Activated CD4-positive, alpha-beta T cell treated with anti-CD3 and anti-CD28 coated beads, Interleukin-2, amount 50 U/mL, for 4 hours (primary cell): ENCODE measurements around the gene DDC.
"Not testable (repeated sequence)": the region's sequence is repeated elsewhere in the genome, so short reads cannot be mapped to it uniquely, and the experiment has no call there.

Experiments
- DNase-seq, 2 experiments: peaks; one replicate each; pipeline ENCODE4 v3.0.0-alpha.2; 2020

Gene DDC

DNA sequence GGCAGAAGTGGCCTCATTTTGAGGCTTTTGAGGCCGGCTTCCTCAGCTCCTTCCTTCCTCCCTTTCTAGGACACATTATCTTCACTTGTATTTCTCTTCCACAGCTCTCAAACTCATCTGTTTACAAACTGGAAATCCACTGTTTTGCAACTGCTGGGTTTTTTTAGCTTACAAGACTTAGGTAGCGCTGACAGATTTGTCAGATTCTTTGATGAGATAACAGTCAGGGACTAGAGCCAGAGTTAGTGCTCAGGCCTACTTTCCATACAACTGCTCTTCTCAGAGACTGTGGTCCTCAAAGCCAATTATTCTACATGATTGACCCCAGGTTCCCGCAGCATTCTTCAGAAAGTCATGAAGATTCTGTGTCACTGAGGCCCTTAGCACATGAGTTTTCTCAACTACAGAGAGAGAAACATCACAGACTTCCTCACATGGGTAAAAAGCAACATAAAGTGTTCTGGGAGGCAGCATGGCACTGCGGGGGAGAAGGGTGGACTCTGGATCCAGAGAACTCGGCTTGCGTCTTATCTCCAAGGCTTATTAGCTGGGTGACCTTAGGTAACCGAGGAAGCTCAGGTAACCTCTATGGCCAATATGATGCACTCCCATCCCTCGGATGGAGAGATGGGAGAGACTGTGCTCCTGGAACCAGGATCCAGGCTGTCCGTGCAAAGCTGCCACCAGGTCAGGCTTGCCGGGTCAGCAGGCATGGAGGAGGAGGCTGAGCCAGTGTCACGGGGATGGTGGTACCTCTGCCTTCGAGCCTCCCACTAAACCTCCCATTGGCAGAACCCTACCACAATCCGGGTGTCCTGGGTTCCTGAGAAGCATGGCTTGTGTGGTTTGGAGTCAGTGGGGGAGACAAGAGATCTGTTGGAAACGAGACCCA lies 10.5 kb downstream of the DDC start:
- no peak for DNase-seq

- DNase-seq: no peak
These were observed 11.2 kb downstream of the DDC start for GRCh38 chr7:50553973-50554372.

DNA sequence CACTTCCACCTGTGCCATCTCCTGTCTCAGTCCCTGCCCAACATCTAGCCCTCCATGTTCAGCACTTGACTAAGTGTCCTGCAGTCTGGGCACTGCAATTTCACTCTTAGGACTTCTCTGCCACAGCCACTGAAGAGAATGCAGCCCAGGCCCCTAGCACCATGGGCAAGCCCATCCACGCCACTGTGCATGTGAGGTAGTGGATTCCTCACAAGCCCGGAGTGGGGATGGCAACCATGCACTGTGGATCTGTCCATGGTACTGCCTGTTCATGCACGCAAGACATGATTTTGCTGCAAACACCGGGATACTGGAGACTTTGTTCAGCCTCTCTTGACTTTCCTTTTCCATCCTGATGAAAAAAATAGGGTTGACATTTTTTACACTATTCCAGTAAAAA lies 12.3 kb downstream of the DDC start:
- no peak for DNase-seq

DNA sequence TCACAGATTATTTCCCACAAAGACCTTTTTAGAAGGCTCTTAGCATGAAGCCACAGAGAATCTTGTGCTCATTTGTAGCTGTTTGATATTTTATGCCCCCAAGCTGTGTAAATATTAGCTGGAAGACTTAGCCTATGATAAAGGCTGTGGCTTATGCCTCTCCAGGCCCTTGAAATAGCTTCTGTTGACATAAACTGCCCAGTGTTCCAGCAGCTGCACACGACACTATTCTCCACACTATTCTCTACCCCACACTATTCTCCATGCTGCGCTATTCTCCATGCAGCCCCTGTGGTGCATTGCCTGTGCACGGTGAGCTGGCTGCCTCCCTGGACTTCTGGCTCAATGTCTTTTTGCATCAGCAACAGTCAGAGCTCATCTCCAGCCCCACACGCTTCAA lies 13.1 kb downstream of the DDC start:
- DNase-seq: no peak

GRCh38 chr7:50545613-50546012 lies 19.6 kb downstream of the DDC start:
- DNase-seq: not testable (repeated sequence)

GRCh38 chr7:50544992-50545391 lies 20.2 kb downstream of the DDC start:
- DNase-seq: no peak

- DNase-seq: no peak
These were observed 21.3 kb downstream of the DDC start for GRCh38 chr7:50543776-50544442.

DNA sequence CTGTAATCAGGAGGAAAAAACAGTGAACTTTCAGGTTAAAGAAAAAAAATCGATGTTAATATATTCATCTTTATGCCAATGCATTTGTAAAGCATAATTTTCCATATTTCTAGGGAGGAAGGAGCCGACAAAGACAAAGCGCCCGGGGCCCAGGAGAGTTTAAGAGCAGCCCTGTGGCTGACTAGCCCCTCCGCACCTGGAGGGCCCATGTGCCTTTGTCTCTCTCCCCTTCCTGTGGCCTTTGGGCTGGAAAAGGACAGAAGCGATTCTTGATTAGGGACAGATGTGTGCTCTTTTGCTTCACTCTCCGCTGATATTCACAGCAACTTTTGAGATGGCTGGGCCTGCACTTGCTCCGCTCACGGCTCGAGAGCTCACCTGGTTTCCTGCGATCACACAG lies 23.1 kb downstream of the DDC start:
- no peak for DNase-seq

GRCh38 chr7:50540785-50541579 lies 24.2 kb downstream of the DDC start:
- DNase-seq: no peak

GRCh38 chr7:50539725-50540124 lies 25.5 kb downstream of the DDC start:
- DNase-seq: no peak

- no peak for DNase-seq
These were observed 26.7 kb downstream of the DDC start for GRCh38 chr7:50538478-50538877.

DNA sequence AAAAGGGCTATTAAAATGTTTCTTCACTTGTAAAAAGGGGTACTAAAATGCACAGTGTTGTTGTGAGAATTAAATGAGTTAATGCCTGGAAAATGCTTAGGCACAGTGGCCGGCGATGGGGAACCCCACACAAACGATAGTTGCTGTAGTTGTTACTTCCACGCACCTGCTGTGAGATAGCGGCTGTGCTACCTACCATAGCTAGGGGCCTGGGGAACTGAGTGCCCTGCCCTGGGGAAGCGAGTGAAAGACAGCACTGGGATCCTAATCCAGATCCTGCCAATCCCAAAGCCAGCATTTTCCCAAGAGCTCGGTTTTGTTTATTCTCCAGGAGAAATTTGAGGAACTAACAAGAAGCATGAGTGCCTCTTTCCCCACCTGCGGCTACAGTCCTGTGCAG lies 27.8 kb downstream of the DDC start:
- no peak for DNase-seq

DNA sequence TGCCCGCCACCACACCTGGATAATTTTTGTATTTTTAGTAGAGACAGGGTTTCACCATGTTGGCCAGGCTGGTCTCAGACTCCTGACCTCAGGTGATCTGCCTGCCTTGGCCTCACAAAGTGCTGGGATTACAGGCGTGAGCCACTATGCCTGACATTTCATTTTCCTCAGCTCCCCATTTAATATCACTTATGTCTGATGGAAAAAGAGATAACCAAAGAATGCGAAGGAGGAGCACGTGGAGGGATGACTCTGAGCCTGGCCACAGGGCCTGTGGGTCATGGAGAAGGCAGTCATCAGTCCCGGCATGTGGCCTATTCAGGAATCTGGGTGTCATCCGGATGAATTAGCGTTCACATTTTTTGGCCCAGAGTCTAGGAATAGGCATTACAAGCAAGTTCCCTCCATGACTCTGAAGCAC lies 29.9 kb downstream of the DDC start:
- DNase-seq: not testable (repeated sequence)

GRCh38 chr7:50534690-50535290 lies 30.4 kb downstream of the DDC start:
- DNase-seq: no peak

DNA sequence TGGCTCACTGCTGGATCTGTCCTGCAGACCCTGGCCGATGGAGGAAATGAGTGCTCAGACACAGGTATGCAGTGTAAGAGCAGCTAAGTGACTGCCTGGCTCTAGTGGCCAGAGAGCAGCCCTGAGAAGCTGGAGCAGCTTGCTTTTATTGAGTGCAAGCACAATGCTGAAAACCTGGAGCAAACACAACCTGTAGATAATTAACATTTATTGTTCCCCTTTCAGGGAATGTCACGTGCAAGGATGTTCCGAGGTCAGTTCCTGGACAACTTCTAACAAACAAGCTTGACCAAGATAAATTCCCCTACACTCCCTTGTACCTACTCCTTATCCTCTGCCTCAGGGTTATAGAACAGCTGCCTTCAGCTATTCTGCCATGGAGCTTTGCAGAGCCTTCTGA lies 31.3 kb downstream of the DDC start:
- no peak for DNase-seq

GRCh38 chr7:50531928-50532327 lies 33.3 kb downstream of the DDC start:
- DNase-seq: no peak

DNA sequence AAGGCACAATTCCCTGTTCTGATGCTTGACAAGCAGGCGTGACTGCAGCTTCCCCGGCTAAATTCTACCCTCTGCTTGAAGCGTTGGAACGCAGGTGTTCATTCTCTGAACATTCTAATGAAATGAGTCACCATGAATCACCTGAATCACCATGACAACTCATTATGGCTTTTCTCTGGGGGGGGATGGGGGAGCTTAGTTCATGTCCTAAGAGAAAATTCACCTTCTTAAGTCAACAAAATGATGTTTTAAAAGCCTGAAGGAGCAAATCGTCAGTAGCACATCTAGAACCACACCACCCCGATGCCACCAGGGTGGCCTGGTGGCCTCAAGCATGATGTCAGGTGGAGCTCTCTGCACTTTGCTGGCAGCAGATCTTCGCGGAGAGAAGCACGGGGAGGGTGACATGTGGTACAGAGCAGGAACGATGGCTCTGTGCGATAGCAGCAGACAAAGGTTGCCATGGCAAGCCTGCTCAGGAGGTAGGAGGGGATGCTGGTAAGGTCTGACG lies 33.7 kb downstream of the DDC start:
- peak in 1 of 2 experiments; percentile 2 for DNase-seq

GRCh38 chr7:50530766-50531165 lies 34.4 kb downstream of the DDC start:
- no peak for DNase-seq

GRCh38 chr7:50529093-50529862 lies 35.9 kb downstream of the DDC start:
- DNase-seq: no peak

DNA sequence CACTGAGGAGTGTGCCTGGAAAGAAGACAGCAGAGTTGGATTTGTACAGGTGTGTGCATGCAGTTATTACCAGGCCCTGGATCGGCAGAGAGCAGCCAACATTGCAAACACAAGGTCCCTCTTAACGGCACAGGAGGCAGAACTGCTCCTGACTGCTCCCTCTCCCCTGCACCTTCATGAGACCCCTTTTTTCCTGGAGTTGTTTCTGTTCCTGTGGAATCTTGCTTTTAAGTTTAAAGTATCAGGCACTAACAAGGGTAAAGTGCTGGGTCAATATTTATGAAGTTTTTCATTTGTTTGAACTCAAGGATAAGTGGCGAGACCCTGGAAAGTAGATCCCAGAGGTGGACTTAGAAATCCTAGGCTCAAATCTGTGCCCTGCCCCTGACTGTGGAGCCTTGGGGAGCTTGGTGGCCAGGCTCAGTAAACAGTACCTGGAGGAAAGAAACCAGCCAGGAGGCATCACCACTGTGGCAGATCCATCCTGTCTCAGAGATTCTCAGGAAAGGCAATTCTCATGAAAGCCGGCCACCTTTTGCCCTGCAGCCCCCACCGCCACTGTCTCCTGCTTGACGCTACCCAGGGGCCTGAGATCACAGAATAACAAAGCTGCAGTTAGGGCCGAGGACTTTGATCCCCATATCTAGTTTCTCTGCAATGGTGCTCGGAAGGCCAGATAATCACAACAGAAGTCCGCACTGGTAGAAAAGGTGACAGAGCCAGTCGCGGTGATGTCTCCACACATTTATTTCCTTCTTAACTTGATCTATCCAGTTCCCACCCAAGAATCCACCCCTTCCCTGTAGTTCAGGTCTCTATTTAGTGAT lies 36.7 kb downstream of the DDC start:
- DNase-seq: no peak

DNA sequence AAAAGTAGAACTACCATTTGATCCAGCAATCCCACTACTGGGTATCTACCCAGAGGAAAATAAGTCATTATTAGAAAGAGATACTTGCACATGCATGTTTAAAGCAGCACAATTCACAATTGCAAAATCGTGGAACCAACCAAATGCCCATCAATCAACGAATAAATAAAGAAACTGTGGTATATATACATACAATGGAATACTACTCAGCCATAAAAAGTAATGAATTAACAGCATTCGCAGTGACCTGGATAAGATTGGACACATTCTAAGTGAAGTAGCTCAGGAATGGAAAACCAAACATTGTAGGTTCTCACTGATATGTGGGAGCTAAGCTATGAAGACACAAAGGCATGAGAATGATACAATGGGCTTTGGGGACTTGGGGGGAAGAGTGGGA lies 45.9 kb downstream of the DDC start:
- DNase-seq: not testable (repeated sequence)
